Smooth muscle cell (in vitro differentiated cells): ENCODE data around the gene AKAP6. TPM values are rescaled to one million over a fixed set of nuclear protein-coding genes. Genes with fewer than 3 reads are reported as not detected.

Source experiments
- DNase-seq: peaks from one replicate; lab custom pipeline; 2025; ENCODE audit not compliant: unreplicated experiment; lab: John Stamatoyannopoulos, UW
- H2AFZ ChIP-seq: fragments of 200-600 bp; sonication (generic); 2 replicates; pipeline ENCODE4 v1.6.0; 2016; ENCODE audit warnings: antibody characterized with exemption, low read depth, mild to moderate bottlenecking
- H3F3A ChIP-seq: fragments of 200-600 bp; sonication (generic); 2 replicates; pipeline ENCODE4 v1.6.0; 2017; ENCODE audit warnings: antibody characterized with exemption, low read depth
- H3K27ac ChIP-seq: fragments of 200-600 bp; sonication (generic); 2 replicates; pipeline ENCODE4 v1.5.1; 2016; ENCODE audit warnings: low read depth, mild to moderate bottlenecking
- H3K27me3 ChIP-seq: fragments of 200-600 bp; sonication (generic); 2 replicates; pipeline ENCODE4 v1.6.1; 2016; ENCODE audit warnings: low read depth, mild to moderate bottlenecking
- H3K36me3 ChIP-seq: fragments of 200-600 bp; sonication (generic); 2 replicates; pipeline ENCODE4 v1.5.1; 2016; ENCODE audit warnings: low read depth
- H3K4me1 ChIP-seq: fragments of 200-600 bp; sonication (generic); 2 replicates; pipeline ENCODE4 v1.5.1; 2016; ENCODE audit warnings: low read depth
- H3K4me2 ChIP-seq: fragments of 200-600 bp; sonication (generic); 2 replicates; pipeline ENCODE4 v1.6.0; 2016; ENCODE audit warnings: mild to moderate bottlenecking
- H3K4me3 ChIP-seq: fragments of 200-600 bp; sonication (generic); 2 replicates; pipeline ENCODE4 v1.5.1; 2016; ENCODE audit warnings: mild to moderate bottlenecking
- H3K79me2 ChIP-seq: fragments of 200-600 bp; sonication (generic); 2 replicates; pipeline ENCODE4 v1.6.0; 2016; ENCODE audit warnings: low read depth, mild to moderate bottlenecking
- H3K9ac ChIP-seq: fragments of 200-600 bp; sonication (generic); 2 replicates; pipeline ENCODE4 v1.6.0; 2016; ENCODE audit warnings: low read depth
- H3K9me3 ChIP-seq: fragments of 200-600 bp; sonication (generic); replicated peaks from 2 replicates; pipeline ENCODE4 v1.5.1; 2016; ENCODE audit warnings: low read depth
- H4K20me1 ChIP-seq: fragments of 200-600 bp; sonication (generic); 2 replicates; pipeline ENCODE4 v1.6.0; 2016; ENCODE audit warnings: low read depth
- WGBS: methylation state at CpG from one replicate; pipeline ENCODE4 v1.1.7; 2016; ENCODE audit warnings: low lambda C conversion rate; 5-methylcytosine and 5-hydroxymethylcytosine counted together
- polyA plus RNA-seq: library from polyadenylated mRNA; unstranded; fragments of >200 nt; fragmentation: Nextera tagmentation; extraction: Ambion mirVana; gene quantifications from 2 replicates; pipeline ENCODE4 v1.2.1, GENCODE V29; 2016
- total RNA-seq: library from RNA; depleted of rRNA; stranded (reverse); fragments of >200 nt; gene quantifications from 2 replicates; pipeline ENCODE4 v1.2.3, GENCODE V29; 2014
- TF ChIP-seq, protein P1 (sequence below): fragments of 200-600 bp; sonication (generic); IDR thresholded peaks from 2 replicates; pipeline ENCODE4 v1.5.1; 2017; ENCODE audit warnings: borderline replicate concordance, mild to moderate bottlenecking, antibody characterized with exemption; ENCODE audit not compliant: insufficient read depth, poor library complexity, severe bottlenecking

The AKAP6 gene
- total and polyA plus RNA-seq, 2 experiments from 2014 or later = 1.3 to 6.4 TPM

DNA sequence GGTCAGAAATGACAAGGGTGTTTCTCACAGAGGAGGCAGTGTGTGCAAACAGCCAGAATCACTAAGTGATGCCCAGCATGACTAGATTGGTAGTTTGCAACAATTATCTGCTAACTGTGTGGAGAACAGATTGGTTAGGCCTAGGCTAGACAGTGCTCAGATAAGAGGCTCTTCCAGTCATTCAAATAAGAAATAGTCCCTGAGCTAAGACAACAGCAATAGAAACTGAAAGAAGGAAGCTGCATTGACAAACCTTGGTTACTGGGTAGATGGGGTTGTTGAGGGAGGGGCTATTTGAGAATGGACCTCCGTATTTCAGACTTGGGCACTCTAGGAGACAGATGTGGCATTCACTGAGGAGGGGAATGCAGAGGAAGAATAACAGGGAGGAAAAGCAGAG, 354.6 kb downstream of the AKAP6 start:
- no peak overlapping the region for H3K27ac ChIP-seq
- no peaks in the 10 kb centered on the region for H3F3A ChIP-seq
- H3K4me3 ChIP-seq = no peak overlapping the region
- no peaks in the 10 kb centered on the region for H3K79me2 ChIP-seq
- no peak overlapping the region for H2AFZ ChIP-seq
- H3K27me3 ChIP-seq = no peaks in the 10 kb centered on the region
- H3K9me3 ChIP-seq = no peaks in the 10 kb centered on the region
- H3K36me3 ChIP-seq = no peaks in the 10 kb centered on the region
- no peaks in the 10 kb centered on the region for H4K20me1 ChIP-seq
- H3K4me2 ChIP-seq = no peak overlapping the region
- no peak for DNase-seq
- no peak overlapping the region for H3K9ac ChIP-seq
- WGBS = 83% methylated on average over 1 of the region's 1 CpG
- no peaks in the 10 kb centered on the region for H3K4me1 ChIP-seq
- TF ChIP-seq, protein P1, sequence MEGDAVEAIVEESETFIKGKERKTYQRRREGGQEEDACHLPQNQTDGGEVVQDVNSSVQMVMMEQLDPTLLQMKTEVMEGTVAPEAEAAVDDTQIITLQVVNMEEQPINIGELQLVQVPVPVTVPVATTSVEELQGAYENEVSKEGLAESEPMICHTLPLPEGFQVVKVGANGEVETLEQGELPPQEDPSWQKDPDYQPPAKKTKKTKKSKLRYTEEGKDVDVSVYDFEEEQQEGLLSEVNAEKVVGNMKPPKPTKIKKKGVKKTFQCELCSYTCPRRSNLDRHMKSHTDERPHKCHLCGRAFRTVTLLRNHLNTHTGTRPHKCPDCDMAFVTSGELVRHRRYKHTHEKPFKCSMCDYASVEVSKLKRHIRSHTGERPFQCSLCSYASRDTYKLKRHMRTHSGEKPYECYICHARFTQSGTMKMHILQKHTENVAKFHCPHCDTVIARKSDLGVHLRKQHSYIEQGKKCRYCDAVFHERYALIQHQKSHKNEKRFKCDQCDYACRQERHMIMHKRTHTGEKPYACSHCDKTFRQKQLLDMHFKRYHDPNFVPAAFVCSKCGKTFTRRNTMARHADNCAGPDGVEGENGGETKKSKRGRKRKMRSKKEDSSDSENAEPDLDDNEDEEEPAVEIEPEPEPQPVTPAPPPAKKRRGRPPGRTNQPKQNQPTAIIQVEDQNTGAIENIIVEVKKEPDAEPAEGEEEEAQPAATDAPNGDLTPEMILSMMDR = no peak

DNA sequence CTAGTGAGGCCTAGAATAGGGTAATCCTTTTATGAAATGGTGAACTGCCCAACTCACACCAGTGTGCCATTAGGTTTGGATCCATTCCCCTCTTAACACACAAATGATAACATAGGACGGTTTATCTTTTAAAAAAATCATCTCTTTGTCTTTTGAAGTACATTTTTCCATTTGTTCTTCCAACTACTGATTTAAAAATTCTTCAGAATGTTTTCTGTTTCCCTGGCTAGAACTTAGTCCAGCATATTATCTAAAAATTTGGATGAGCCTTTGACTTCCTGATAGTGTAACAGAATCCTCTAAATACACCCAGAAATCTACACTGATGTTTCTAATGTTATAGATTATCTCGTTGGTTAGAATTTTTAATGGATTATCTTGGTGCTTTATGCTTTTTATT, 359.8 kb downstream of the AKAP6 start:
- H4K20me1 ChIP-seq = no peaks in the 10 kb centered on the region
- no peak overlapping the region for H3K4me3 ChIP-seq
- no peak overlapping the region for H3K27ac ChIP-seq
- no peaks in the 10 kb centered on the region for H3F3A ChIP-seq
- no peaks in the 10 kb centered on the region for H3K36me3 ChIP-seq
- H3K4me2 ChIP-seq = no peak overlapping the region
- H2AFZ ChIP-seq = no peak overlapping the region
- no peaks in the 10 kb centered on the region for H3K9me3 ChIP-seq
- no peak overlapping the region for H3K9ac ChIP-seq
- no peaks in the 10 kb centered on the region for H3K27me3 ChIP-seq
- H3K79me2 ChIP-seq = no peaks in the 10 kb centered on the region
- 73% methylated on average over 2 of the region's 2 CpGs for WGBS
- TF ChIP-seq, protein P1 = no peak
- no peak for DNase-seq
- no peaks in the 10 kb centered on the region for H3K4me1 ChIP-seq

DNA sequence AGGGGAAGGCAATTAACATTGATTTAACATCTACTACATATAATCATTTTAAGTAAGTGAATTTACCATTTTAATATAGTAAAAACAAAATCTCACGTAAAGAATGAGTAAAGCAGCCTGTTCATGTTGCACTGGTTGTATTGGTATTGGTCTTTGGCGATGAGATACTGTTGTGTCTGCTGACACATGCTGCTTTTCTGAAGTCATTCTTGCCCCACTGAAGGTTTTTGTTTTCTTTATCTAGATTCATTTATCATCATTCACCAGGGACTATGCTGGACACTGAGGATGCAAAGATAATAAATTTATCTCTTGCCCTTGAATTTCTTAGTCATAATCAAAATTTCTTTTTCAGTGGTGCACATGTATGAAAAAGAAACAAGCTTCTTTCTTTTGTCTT, 363.3 kb downstream of the AKAP6 start:
- Histone ChIP-seq H3F3A (no peaks in the 10 kb centered on the region), H3K4me3 (no peak overlapping the region), H4K20me1 (no peaks in the 10 kb centered on the region), H2AFZ (no peak overlapping the region), H3K9me3 (no peaks in the 10 kb centered on the region), H3K27ac (no peak overlapping the region), H3K36me3 (no peaks in the 10 kb centered on the region), H3K4me1 (peaks cover 7% of the 10 kb centered on the region), H3K9ac (no peak overlapping the region), H3K4me2 (no peak overlapping the region), H3K27me3 (no peaks in the 10 kb centered on the region), H3K79me2 (no peaks in the 10 kb centered on the region)
- no peak for DNase-seq
- WGBS = 94% methylated on average over 2 of the region's 2 CpGs
- TF ChIP-seq, protein P1 = no peak

DNA sequence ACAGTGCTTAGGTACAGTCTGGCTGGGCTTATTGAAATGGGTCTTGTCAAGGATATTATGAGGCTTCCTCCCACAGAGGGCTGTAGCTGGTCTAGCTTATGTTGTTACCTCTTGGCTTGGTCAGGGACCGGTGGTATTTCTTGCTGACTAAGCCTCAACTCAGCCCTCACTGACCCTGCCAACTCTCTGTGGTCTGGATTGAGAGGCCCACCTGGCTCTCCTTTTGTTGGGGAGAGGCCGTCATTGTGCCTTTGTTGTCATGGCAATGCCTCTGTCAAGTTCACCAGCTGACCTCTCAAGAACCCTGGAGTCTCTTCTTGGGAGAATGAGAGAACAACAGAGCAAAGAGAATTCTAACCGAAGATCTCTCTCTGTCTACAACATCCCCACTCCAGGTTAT, 364.0 kb downstream of the AKAP6 start:
- TF ChIP-seq, protein P1 = no peak

More for the DNA sequence above, 364.0 kb downstream of the AKAP6 start:
- Histone ChIP-seq H3K36me3 (no peaks in the 10 kb centered on the region), H4K20me1 (no peaks in the 10 kb centered on the region), H3K79me2 (no peaks in the 10 kb centered on the region), H3K4me2 (no peak overlapping the region), H3K4me3 (no peak overlapping the region), H3K27ac (no peak overlapping the region), H3K9me3 (no peaks in the 10 kb centered on the region), H3K9ac (no peak overlapping the region), H2AFZ (no peak overlapping the region), H3K27me3 (no peaks in the 10 kb centered on the region), H3F3A (no peaks in the 10 kb centered on the region), H3K4me1 (peaks cover 11% of the 10 kb centered on the region)
- 65% methylated on average over 3 of the region's 3 CpGs for WGBS
- DNase-seq = no peak
